GM21381 (cell line): ENCODE data around the gene RETSAT.
"Not testable (repeated sequence)": the region's sequence is repeated elsewhere in the genome, so short reads cannot be mapped to it uniquely, and the experiment has no call there.

Experiments used
- ATAC-seq: cut with Tn5 transposase; IDR thresholded peaks from one replicate; pipeline ENCODE4 v1.9.1; 2021; ENCODE audit warnings: mild to moderate bottlenecking, moderate library complexity; ENCODE audit not compliant: unreplicated experiment

RETSAT gene

DNA sequence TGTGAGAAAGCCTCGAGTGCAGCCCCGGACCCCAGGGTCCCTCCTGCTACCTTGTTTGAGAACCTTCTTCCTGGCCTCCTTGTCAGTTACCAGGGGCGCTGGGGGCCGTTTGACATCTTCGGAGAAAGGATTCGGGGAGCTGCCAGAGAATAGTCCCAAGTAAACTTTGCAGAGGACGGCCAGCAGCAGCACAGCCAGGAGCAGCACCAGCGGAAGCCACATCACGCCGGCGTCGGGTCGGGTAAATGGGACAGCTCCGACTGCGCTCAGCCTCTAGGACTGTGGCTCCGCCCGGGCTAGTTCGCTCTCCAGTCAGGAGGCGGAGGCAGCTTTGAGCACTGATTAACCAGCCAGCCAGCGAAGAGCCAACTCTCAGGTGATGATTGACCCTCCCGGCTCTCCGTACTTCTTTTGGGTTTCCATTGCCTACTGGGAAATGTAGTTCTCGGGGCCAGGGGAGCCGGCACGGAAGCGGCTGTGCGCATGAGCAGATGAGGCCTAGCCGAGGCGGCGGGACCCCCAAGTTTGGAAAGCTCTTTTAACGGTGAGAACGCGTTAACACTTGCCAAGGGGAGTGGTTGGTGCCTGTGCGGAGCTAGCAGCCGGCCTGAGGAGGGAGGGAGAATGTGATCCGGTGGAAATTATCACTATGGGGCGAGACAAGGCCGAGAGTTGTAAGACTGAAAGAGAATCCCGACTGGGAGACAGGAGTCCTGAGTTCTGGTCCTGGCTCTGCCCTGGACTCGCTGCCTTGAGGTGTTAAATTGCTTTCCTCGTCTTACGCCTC is at the start of gene RETSAT, which contains the start of gene ELMOD3:
RETSAT (minus strand) TSS at position 243 of the 787 bp plus-strand sequence; CDS start at position 222, 21 bp downstream.
ELMOD3 (plus strand) TSS at position 484 of the 787 bp plus-strand sequence. CDS start 2,430 bp downstream, outside the sequence.
- peak; percentile 97 for ATAC-seq

DNA sequence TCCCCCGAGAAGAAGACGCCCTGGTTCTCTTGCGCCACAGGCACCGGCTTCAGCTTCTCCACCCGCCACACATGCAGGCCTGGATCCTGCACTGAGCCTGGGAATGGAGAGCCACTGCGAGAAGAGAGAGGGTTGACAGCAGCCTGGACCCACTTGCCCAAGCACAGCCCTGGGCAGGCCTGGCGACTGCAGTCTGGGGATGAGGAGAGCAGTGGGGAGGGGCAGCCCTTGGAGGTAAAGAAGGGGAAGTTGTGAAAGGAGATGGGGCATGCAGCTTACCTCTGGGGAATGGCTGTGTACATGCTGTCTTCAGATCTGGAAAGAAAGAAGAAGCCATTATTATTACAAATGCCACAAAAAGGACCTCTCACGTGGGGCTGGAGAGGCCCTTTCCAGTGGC is 47.5 kb upstream of the RETSAT start:
- no peak for ATAC-seq

DNA sequence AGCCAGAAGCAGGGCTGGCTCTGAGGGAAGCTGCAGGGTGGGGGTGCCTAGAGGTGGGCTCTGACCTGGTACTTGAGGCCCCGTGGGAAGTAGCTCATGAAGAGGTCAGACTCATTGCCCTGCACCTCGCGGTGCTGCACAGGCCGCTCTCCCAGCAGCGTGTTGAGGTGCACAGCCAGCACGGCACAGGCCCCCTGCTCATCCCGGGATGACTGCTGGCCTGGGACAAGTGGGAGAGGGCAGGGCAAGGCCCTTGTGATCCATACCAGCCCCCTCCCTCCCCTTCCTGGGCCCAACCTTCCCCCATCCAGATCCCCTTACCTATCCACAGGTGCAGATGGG is 47.1 kb upstream of the RETSAT start:
- ATAC-seq, result no peak

DNA sequence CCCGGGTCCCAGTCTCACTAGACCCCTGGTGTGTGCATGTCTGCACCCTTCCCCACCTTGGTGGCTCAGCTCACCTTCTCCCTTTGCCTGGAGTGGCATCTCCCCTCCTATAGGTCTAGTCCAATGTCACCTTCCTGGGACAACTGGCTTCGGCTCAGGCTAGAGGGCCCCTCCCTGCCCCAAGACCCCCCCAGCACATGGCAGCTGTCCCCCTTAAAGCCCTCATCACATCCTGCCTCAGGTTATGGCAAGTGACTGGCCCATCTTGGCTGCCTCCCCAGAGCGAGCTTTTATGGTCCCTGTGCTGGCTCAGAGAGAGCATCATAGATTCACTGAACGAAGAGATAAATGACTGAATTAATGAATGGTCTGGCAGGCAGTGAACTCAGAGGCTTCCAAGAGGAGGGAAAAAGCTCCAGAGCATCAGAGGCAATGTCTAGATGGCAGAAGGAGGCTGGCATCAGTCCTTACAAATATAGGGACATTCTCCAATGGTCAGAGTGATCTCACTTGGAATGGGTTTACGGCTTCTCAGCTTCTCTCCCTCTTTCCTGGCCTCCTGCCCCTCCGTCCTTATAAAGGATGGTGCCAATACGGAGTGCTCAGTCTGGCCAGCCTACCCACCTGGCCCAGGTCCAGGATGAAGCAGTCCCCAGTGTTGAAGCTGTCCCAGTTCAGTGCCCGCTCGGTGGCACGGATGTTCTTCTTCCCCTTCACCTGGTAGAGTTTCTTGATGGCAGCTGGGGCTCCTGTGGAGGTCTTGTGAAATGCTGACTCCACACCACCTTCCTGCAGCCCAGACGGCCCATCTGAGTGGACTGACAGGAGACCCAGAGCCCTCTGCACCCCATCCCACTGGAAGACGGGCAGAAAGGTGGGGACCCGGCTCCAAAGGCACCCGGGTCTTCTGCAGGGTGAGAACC is 46.5 kb upstream of the RETSAT start:
- ATAC-seq, result no peak

GRCh38 chr2:85400023-85400422 is 45.7 kb upstream of the RETSAT start:
- no peak for ATAC-seq

DNA sequence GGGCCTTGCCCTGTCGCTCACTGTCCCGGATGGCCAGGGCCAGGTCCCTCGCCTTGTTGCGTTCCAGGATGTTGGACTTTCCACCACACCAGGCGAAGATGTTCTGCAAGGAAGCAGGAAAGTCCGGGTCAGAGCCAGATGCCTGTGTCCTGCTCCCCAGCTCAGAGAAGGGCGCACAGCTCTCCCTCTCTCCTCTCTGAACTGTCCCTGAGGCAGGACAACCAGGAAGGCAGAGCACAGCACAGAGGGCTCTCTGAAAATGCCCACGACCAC is 44.8 kb upstream of the RETSAT start:
- ATAC-seq, result no peak

DNA sequence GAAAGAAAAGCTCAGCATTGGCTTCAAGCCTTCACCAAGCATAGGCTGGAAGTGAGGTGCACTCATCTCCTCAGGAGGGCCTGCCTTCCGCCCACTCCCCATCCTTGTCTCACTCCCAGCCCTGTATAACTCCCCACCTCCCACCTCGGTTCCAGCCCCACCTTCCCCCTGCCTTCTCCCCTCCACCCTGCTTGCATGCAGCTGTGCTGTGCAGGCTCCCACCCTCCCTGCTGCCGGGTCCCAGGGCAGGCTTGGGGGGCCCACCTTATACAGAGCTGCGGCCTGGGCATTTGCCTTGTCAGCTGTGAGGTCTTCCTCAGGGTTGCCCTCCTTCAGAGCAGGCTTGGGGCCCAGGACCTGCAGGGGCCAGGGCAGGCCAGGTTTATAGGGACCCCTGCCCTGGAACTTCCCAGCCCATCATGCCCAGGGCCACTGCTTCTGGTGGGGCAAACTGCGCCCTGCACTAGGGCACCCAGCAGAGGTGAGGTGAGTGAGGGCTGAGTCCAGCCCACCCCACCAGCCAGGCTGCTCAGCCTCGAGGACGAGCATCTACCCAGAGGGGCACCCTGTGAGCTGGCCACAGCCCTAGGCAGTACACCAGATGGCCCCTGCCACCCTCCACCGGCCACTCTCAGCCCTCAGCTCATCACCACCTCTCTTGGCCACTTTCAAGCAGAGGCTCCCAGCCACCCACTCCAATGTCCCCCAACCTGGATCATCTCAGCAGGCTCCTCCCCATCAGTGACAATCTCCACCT is 44.3 kb upstream of the RETSAT start:
- no peak for ATAC-seq

DNA sequence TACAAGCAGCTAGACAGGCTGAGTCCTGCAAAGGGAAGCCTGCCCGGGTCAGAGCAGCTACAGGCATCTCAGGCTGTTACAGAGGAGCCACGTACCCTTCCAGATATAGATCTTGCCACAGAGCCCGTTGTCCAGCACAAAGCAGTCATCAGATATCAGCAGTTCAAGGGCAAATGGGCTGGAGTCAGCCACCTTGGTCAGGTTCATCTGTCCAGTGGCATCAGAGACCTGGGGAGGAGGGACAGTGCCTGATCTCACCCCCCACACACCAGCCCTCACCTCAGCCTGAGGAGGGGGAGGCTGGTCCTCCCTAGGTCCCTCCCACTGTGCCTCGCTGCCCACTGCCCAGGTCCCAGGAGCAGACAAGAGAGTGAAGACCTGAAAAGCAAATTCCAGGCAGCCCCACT is 43.6 kb upstream of the RETSAT start:
- no peak for ATAC-seq

GRCh38 chr2:85396531-85397470 is 42.5 kb upstream of the RETSAT start:
- ATAC-seq, result no peak

DNA sequence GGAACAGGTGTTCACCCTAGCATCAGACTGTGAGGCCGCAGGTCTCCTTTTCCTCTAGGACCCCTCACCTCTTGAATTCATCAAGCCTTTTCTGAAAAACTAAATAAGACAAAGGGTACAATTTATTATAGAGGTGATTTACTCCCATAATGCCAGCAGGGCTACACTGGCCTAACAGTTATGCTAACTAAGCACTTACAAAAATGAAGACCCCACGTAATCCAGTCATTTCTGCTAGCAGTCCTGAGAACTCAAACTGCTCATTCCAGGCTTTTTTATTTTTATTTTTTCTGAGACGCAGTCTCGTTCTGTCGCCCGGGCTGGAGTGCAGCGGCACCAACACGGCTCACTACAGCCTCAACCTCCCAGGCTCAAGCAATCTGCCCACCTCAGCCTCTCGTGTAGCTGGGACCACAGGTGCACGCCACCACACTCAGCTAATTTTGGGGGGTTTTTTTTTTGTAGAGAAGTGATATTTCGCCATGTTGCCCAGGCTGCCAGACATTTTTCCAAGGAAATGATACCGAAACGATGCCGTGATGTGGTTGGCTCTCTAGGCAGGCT is 41.7 kb upstream of the RETSAT start:
- ATAC-seq, result no peak

DNA sequence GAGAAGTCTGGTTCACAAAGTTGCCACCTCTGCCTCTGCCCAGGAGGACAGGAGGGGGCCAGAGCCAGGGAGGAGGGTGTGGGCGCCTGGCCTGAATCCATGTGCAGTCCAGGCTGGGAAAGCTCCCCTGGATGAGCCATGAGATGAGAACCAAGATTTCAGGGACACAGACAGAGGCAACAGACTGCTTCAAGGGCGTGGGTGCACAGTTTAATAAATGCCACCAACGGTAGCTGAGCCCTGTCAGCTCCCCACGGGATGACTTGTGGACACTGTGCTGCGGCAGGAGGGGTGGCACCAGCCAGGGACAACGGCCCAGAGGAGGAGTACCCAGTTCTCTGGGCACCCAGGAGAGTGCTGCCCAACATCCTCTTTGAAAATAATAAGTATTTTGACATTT is 40.6 kb upstream of the RETSAT start:
- no peak for ATAC-seq

DNA sequence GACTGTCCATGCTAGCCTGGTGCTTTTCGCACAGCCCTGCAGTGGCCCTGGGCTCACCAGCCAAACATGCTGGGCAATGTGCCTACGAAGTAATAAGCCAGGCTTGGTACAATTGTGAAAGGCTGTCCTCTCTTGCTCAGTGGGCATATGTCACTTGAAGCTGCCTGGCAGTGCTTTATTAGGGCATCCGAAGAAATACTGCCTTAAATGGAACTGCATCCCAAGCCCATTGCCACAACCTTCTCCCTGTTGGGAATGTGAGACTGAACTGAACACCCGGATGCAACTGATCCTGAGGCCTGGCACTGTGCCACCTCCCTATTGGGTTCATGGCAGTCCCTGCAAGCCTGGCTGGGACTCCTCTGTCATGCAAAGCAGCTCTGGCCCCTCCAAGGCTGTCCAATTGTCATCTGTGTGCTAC is 39.9 kb upstream of the RETSAT start:
- ATAC-seq, result no peak

GRCh38 chr2:85393836-85394235 is 39.5 kb upstream of the RETSAT start:
- ATAC-seq, result no peak

DNA sequence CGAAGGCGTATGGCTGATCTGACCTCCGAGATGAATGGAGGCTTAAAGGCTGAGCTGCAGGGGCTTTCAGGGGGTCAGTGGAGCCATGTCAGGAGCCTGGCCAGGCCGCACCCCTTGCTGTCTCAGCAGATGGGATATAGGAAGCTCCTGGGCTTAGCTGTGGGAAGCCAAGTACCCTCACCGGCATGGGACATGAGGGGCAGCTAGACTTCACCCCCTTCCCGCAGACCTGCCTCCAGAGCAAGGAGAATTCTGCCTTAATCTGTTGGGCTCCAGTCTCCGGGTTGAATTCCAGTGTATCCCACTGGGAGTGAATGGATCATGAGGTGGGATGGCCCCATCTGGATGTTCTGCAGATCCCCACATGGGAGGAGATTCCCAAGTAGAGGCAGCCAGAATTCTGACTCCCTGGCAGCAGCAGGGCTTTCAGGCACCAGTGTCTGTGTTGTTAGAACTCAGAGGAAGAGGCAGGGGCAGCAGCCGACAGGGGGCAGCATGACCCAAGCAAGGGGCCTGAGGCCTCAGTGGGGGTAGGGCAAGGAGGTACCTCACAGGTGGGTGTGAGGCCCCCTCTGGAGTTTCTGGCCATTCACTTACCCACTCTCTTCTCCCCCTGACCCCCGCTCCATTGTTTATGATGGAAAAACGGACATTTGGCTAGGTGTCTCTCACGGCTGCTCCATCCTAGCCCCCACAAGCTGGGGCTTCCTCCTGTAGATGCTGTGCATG is 36.8 kb upstream of the RETSAT start:
- no peak for ATAC-seq

DNA sequence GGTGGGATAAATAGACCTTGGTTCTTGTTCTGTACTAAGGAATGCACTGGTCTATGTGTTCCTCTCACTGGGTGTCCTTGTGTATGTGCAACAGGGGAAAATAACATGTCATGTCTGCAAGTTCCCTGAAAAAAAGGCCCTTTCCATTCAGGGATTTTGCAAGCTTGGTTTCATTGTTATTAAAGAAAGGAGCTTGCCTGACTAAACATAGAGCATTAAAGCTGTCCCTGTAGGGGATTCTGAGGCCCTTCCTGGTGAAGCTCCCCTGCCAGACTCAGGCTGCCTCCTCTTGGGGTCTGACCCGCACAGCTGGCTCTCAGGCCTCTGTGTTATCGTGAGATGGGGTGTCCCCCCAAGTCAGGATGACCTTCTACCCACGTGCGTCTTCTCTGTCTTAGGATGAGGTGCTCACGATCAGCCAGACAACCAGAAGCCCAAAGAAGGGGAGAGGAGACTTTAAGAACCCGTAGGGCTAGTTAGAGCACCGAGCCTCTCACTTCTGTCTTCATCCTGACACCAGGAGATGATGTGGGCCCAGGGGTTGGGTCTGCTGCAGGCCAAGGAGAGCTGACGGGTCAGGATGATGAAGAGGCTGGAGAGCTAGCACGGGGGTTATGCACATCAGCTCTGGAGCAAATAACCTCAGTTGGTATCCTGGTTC is 34.7 kb upstream of the RETSAT start:
- no peak for ATAC-seq

- ATAC-seq, result no peak
Measured at GRCh38 chr2:85387754-85388153, 33.4 kb upstream of the RETSAT start.

DNA sequence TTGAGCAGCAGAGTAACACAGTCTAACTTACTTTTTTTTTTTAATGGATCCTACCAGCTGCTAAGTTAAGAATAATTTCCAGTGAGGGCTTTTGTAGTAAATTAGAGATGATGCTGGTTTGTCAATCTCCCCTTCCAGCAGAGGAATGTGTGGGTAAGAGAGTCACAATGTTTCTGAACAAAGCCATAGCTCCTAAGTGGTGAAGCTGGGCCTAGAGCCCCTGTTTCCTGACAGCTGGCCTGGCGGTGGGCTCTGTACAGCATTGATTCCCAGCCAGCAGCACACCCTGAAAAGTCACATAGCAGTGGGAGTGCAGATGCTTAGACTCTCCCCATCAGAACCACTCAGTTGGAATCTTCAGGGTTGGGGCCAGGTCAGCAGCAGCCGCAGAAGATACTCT is 31.4 kb upstream of the RETSAT start:
- no peak for ATAC-seq

- no peak for ATAC-seq
Measured at GRCh38 chr2:85383850-85384249, 29.5 kb upstream of the RETSAT start.

GRCh38 chr2:85383151-85383550 is 28.8 kb upstream of the RETSAT start:
- ATAC-seq, result not testable (repeated sequence)
